Activated naive CD4-positive, alpha-beta T cell treated with anti-CD3 and anti-CD28 coated beads for 36 hours (primary cell): ENCODE data around the gene ERC2. TPM values are rescaled to one million over a fixed set of nuclear protein-coding genes. Genes with fewer than 3 reads are reported as not detected.

ENCODE experiments used
- CTCF ChIA-PET: fragments of 350-600 bp; sonication (Branson Sonifier 250); formaldehyde crosslinking; loops from one replicate; lab custom pipeline; 2021; ENCODE audit warnings: antibody characterized with exemption; lab: Charles Lee
- DNase-seq: peaks from one replicate; pipeline ENCODE4 v3.0.0-alpha.2; 2020
- H3K27ac Mint-ChIP-seq: one replicate; pipeline ENCODE4 v1.8.0; 2021; ENCODE audit warnings: mild to moderate bottlenecking, mixed read lengths
- H3K27me3 Mint-ChIP-seq: one replicate; pipeline ENCODE4 v1.8.0; 2021; ENCODE audit warnings: low read depth, mixed read lengths
- H3K36me3 Mint-ChIP-seq: one replicate; pipeline ENCODE4 v1.8.0; 2021; ENCODE audit warnings: low read depth, mixed read lengths
- H3K4me1 Mint-ChIP-seq: one replicate; pipeline ENCODE4 v1.8.0; 2021; ENCODE audit warnings: low read depth, mixed read lengths
- H3K4me3 Mint-ChIP-seq: one replicate; pipeline ENCODE4 v1.8.0; 2021; ENCODE audit warnings: mild to moderate bottlenecking, moderate library complexity, mixed read lengths
- H3K9me3 Mint-ChIP-seq: one replicate; pipeline ENCODE4 v1.8.0; 2021; ENCODE audit warnings: mixed read lengths
- intact Hi-C: fragments of 100-400 bp; cut with micrococcal nuclease; formaldehyde crosslinking; loops from one replicate; pipeline ENCODE4 v1.15.1; 2023
- total RNA-seq, 2 experiments: library from RNA; stranded (reverse); gene quantifications; one replicate each; pipeline ENCODE4 v1.2.3, GENCODE V29; 2021

Gene ERC2
- total RNA-seq, 2 experiments from 2014 or later: 0.12 TPM; not detected in 1

DNA sequence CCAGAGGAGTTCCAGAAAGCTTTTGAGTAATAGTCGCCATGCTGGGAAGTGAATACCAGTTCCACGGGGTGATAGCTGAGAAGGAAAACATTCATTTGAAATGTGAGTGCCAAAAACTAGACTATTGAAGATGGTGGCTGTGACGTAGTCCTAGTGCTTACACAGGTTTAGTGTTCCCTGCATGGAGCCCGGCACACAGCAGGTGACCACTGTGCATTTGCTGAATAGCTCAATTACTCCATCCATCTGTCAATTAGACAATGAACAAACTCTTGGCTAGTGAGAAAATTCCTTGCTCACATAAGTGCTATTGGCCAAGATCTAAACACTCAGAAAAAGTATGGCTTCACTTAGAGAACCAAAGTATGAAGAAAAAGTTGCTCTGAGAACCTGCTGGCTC lies 533.0 kb downstream of the ERC2 start:
- CTCF ChIA-PET: no interaction called here
- Mint-ChIP-seq H3K27ac (no peak overlapping the region), H3K4me1 (no peaks in the 10 kb centered on the region), H3K27me3 (no peaks in the 10 kb centered on the region), H3K9me3 (no peaks in the 10 kb centered on the region), H3K36me3 (no peaks in the 10 kb centered on the region), H3K4me3 (no peak overlapping the region)
- intact Hi-C loops: no loop called here
- no peak for DNase-seq

DNA sequence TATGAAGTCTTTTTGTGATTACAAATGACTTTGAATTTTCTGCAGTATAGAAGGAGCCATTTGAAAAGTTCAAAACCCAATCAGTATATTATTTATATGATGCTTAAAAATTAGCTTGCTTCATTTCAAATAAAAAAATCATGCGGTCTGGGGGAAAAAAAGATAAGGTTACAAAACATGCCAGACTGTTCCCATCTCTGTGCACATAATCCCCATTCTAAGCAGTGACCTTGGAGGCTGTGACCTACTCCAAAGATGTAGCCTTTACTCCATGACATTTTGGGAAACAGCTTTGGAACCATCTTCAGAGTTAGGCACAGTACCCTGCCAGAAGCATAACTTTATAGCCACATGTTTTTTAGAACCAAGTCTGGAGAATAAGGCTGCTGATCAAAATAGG lies 533.5 kb downstream of the ERC2 start:
- H3K27ac Mint-ChIP-seq: no peak overlapping the region
- no peaks in the 10 kb centered on the region for H3K27me3 Mint-ChIP-seq
- no peaks in the 10 kb centered on the region for H3K36me3 Mint-ChIP-seq
- intact Hi-C loops: no loop called here
- no peak for DNase-seq
- no peaks in the 10 kb centered on the region for H3K9me3 Mint-ChIP-seq
- H3K4me3 Mint-ChIP-seq: no peak overlapping the region
- CTCF ChIA-PET: no interaction called here
- H3K4me1 Mint-ChIP-seq: no peaks in the 10 kb centered on the region

DNA sequence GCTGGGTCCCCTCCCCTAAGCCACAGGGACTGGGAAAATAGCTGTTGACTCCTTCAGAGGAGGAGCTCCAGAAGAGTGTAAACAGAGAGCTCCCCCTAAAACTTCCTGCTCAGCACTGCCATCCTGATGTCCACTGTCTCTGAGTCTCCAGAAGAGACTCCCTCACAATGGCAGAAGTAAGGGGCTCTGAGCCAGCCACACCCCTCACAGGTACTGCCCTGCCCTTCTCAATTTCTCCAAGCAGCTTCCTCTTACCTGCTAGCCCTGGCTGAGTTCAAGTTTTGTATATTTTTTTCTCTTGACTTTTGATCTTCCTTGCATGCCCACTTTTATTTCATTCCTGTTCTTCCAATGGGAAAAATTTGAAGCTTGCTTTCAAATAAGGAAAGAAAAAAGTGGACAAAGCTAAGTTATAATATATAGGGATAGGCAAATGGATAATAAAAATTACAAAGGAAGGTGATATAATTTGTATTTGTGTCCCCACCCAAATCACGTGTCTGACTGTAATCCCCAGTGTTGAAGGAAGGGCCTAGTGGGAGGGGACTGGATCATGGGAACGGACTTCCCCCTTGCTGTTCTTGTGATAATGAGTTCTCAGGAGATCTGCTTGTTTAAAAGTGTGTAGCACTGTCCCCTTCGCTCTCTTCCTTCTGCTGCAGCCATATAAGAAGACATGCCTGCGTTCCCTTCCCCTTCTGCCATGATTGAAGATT lies 539.0 kb downstream of the ERC2 start:
- no peak for DNase-seq
- no peaks in the 10 kb centered on the region for H3K36me3 Mint-ChIP-seq
- intact Hi-C loops: no loop called here
- CTCF ChIA-PET: no interaction called here
- H3K27ac Mint-ChIP-seq: no peak overlapping the region
- no peaks in the 10 kb centered on the region for H3K9me3 Mint-ChIP-seq
- no peak overlapping the region for H3K4me3 Mint-ChIP-seq
- peaks cover 4% of the 10 kb centered on the region for H3K27me3 Mint-ChIP-seq
- no peaks in the 10 kb centered on the region for H3K4me1 Mint-ChIP-seq

DNA sequence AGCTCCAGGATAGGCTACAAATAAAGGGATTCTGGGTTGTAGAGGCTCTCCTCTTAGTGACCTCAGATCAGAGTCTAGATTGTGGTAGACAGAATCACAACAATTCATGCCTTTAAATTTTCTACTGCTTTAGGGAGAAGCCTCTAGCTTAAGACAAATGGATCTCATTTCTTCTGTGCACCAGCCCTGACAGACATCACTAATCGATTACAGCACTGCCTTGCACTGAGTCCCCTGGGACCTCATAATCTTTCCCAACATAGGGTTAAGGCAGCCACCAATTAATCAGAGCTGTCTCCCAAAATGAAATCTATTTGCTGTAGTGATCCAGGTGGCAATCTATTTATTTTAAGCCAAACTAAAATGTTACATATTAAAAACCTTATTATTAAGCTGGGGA lies 544.6 kb downstream of the ERC2 start:
- CTCF ChIA-PET: no interaction called here
- no peak overlapping the region for H3K27ac Mint-ChIP-seq
- no peak overlapping the region for H3K4me3 Mint-ChIP-seq
- no peaks in the 10 kb centered on the region for H3K4me1 Mint-ChIP-seq
- H3K36me3 Mint-ChIP-seq: no peaks in the 10 kb centered on the region
- peaks cover 2% of the 10 kb centered on the region for H3K27me3 Mint-ChIP-seq
- intact Hi-C loops: no loop called here
- DNase-seq: no peak
- H3K9me3 Mint-ChIP-seq: no peaks in the 10 kb centered on the region

DNA sequence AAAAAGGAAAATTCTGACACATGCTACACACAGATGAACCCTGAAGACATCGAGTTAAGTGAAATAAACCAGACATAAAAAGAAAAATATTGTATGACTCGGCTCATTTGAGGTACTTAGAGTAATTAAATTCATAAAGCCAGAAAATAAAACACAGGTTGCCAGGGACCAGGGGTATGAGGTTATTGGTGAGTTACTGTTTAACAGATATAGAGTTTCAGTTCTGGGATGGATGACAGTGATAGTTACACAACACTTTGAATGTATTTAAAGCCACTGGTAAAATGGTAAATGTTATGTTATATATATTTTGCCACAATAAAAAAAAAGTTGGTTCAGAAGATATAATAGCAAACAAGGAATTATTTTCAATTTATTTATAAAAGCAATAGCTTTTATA lies 545.1 kb downstream of the ERC2 start:
- intact Hi-C loops: no loop called here
- Mint-ChIP-seq H3K9me3 (no peaks in the 10 kb centered on the region), H3K4me1 (no peaks in the 10 kb centered on the region), H3K27ac (no peak overlapping the region), H3K4me3 (no peak overlapping the region), H3K27me3 (peaks cover 2% of the 10 kb centered on the region), H3K36me3 (no peaks in the 10 kb centered on the region)
- no peak for DNase-seq
- CTCF ChIA-PET: no interaction called here

DNA sequence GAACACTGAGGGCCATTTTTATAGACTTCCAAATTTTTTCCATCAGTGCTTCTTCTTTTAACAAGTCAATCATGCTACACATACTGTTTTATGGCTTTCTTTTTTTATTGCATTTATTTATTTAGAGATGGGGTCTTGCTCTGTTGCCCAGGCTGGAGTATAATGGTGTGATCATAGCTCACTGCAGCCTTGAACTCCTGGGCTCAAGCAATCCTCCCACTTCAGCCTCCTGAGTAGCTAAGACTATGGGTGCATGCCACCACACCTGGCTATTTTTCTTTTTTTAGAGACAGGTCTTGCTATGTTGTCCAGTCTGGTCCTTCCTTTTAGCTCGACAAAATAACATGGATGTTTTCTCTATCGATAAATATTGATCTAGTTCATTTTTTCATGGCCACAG lies 555.4 kb downstream of the ERC2 start:
- no peaks in the 10 kb centered on the region for H3K4me1 Mint-ChIP-seq
- H3K4me3 Mint-ChIP-seq: no peak overlapping the region
- no peaks in the 10 kb centered on the region for H3K36me3 Mint-ChIP-seq
- H3K27me3 Mint-ChIP-seq: no peaks in the 10 kb centered on the region
- DNase-seq: no peak
- H3K9me3 Mint-ChIP-seq: no peaks in the 10 kb centered on the region
- intact Hi-C loops: no loop called here
- CTCF ChIA-PET: no interaction called here
- H3K27ac Mint-ChIP-seq: no peak overlapping the region

DNA sequence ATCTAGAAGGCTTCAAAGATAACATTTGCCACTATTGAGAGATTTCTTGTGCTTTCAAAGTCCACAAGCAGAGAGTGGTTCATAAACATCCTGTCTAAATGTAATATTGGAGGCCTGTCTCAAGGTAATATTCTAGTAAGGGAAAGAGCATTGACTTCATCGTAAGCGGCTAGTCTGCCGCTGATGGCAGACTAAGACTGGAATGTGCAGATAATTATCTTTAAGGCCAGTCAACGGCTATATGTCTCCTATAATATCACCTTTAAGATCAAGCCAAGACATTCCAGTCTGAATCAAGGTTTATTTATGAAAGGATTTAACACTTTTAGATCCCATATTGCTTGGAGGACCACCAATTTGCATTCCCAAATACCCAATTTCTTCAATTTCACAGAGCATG lies 557.0 kb downstream of the ERC2 start:
- Mint-ChIP-seq H3K27ac (no peak overlapping the region), H3K9me3 (peaks cover 2% of the 10 kb centered on the region), H3K27me3 (no peaks in the 10 kb centered on the region), H3K36me3 (no peaks in the 10 kb centered on the region), H3K4me3 (no peak overlapping the region), H3K4me1 (no peaks in the 10 kb centered on the region)
- CTCF ChIA-PET: no interaction called here
- DNase-seq: no peak
- intact Hi-C loops: no loop called here

DNA sequence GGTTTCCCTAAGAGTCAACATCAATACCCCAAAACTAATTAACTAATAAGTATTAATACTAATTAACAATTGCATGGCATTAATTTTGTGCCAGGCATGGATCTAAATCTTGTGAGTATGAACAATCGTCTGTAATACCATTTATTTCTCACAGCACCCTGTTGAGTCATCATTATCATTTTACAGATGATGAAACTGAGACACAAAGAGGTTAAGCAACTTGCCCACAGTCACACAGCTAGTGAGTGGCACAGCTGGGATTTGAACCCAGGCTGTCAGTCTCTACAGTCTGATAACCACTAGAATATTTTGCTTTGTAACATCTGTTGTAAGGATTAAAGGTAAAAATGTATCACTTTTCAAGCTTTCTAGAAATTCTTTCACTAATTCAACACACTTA lies 557.7 kb downstream of the ERC2 start:
- CTCF ChIA-PET: no interaction called here
- H3K9me3 Mint-ChIP-seq: peaks cover 2% of the 10 kb centered on the region
- DNase-seq: no peak
- intact Hi-C loops: no loop called here
- H3K4me3 Mint-ChIP-seq: no peak overlapping the region
- H3K27me3 Mint-ChIP-seq: no peaks in the 10 kb centered on the region
- H3K27ac Mint-ChIP-seq: no peak overlapping the region
- H3K4me1 Mint-ChIP-seq: no peaks in the 10 kb centered on the region
- H3K36me3 Mint-ChIP-seq: no peaks in the 10 kb centered on the region

DNA sequence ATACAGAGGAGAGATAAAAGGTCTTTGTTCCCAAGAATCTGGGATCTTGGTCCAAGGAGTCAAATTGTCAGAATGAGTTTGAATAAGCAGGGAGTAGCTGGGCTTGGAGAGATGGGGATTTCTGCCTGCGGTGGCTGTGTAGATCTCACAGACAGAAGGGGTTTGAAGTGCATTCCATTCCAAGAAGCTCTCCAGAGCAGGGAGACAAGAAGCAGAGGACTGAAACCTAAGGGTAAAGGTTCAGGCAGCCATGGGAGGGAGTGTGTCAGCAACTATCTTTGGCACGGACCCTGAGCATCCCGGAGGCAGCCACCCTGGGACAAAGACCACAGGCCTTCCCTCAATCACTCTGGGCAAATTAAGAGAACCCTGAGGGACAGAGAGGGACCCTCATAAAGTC lies 558.9 kb downstream of the ERC2 start:
- CTCF ChIA-PET: no interaction called here
- no peaks in the 10 kb centered on the region for H3K27me3 Mint-ChIP-seq
- H3K4me1 Mint-ChIP-seq: no peaks in the 10 kb centered on the region
- intact Hi-C loops: no loop called here
- no peak for DNase-seq
- no peak overlapping the region for H3K4me3 Mint-ChIP-seq
- no peak overlapping the region for H3K27ac Mint-ChIP-seq
- H3K9me3 Mint-ChIP-seq: peaks cover 2% of the 10 kb centered on the region
- no peaks in the 10 kb centered on the region for H3K36me3 Mint-ChIP-seq

DNA sequence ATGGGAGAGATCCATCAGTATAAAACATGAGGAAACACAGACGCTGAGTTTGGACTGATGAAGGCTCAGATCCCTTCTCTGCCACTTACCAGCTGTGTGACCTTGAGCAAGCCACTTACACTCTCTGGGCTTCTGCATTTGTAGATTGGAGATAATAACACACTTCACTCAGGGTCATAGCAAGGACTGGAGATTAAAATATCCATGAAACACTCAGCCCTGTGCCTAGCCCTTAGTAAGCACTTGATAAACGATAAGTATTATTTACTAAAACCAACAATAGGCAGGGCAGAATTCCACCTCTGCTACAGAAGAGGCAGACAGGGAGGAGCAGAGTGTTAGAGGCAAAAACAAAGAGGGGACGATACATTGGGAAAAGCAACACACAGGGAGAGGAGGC lies 560.7 kb downstream of the ERC2 start:
- intact Hi-C loops: no loop called here
- CTCF ChIA-PET: no interaction called here
- Mint-ChIP-seq H3K27ac (no peak overlapping the region), H3K4me3 (no peak overlapping the region), H3K36me3 (no peaks in the 10 kb centered on the region), H3K4me1 (no peaks in the 10 kb centered on the region), H3K27me3 (no peaks in the 10 kb centered on the region), H3K9me3 (peaks cover 2% of the 10 kb centered on the region)
- no peak for DNase-seq

DNA sequence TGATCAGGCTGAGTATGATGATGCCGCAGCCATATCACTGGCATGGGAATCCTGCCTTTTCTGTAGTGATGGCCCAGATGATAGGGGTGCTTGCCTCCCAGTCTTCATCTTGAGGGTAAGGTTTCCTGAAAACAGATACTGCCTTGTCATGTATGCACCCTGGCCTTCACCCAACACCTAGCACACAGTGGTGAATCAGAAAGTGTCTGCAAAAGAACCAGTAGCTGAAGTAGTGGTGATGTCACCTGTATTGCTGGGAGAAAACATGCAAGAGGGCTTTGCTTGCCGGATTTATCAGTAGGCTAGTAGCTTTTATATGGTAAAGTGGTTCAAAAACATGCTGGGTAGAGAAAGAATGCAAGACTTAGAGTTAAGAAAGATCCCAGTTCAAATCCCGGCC lies 561.4 kb downstream of the ERC2 start:
- Mint-ChIP-seq H3K4me3 (no peak overlapping the region), H3K27ac (no peak overlapping the region), H3K27me3 (no peaks in the 10 kb centered on the region), H3K36me3 (no peaks in the 10 kb centered on the region), H3K9me3 (peaks cover 2% of the 10 kb centered on the region), H3K4me1 (no peaks in the 10 kb centered on the region)
- DNase-seq: no peak
- intact Hi-C loops: no loop called here
- CTCF ChIA-PET: no interaction called here

DNA sequence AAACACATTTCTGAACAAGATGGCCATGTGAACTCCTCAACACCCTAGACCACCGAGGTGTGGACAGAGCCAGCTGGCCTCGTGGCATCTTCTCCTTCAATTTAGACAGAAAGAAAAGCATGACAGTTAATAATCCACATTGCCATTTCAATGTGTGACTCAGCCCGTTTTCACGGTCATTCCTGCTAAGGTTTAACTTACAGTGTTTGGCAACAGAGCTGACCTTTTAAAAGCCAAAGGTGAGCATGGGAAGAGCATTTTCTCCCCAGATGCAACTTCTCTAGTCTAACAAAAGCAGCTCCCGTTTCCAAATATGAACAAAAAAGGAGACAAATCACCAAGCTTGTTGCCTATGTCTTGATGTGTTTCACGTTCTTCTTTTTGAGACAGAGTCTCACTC lies 563.6 kb downstream of the ERC2 start:
- H3K4me1 Mint-ChIP-seq: no peaks in the 10 kb centered on the region
- no peaks in the 10 kb centered on the region for H3K36me3 Mint-ChIP-seq
- no peaks in the 10 kb centered on the region for H3K27me3 Mint-ChIP-seq
- intact Hi-C loops: no loop called here
- no peak for DNase-seq
- CTCF ChIA-PET: no interaction called here
- no peak overlapping the region for H3K4me3 Mint-ChIP-seq
- no peak overlapping the region for H3K27ac Mint-ChIP-seq
- H3K9me3 Mint-ChIP-seq: peaks cover 2% of the 10 kb centered on the region

DNA sequence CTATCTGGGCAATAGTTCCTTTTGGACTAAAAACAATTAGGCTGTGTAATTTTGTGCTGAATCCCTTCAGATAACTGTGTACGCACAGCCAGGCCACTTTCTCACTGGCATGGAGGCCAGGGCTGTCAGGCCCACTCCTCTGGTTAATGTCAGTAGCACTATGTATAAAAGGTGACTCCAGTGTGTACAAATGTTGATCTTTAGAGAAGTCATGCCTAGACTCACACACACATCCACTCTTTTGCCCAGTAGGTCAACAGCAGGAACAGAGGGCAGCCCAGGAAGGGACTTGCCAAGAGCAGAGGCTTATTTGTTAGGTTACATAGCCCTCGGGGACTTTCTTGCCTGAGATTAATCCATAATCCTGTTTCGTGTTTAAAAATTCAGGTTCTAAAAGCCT lies 564.6 kb downstream of the ERC2 start:
- Mint-ChIP-seq H3K27me3 (no peaks in the 10 kb centered on the region), H3K4me1 (no peaks in the 10 kb centered on the region), H3K4me3 (no peak overlapping the region), H3K27ac (no peak overlapping the region), H3K9me3 (peaks cover 2% of the 10 kb centered on the region), H3K36me3 (no peaks in the 10 kb centered on the region)
- intact Hi-C loops: no loop called here
- no peak for DNase-seq
- CTCF ChIA-PET: no interaction called here
